Measurements from ENCODE around the gene GRIPAP1. TPM values are rescaled to one million over a fixed set of nuclear protein-coding genes. Genes with fewer than 3 reads are reported as not detected.

GRIPAP1 gene
- total RNA-seq, 3 donors from 2014 or later, result 31.4 to 47.2 (median 34.1) TPM

GRCh38 chrX:48935301-48935670, 66.8 kb downstream of the GRIPAP1 start:
- intact Hi-C loops (cut with DNase I; ENCODE audit: low total_unique reads), result no loop called here
- no peaks in the 10 kb centered on the region for H3K4me1 ChIP-seq
- H3K9me3 ChIP-seq, result no peaks in the 10 kb centered on the region
- TF ChIP-seq POLR2AphosphoS5 (IDR thresholded peaks at IDR 0.05) (no peak), CTCF (IDR thresholded peaks at IDR 0.05) (no peak), POLR2A (IDR thresholded peaks at IDR 0.05) (no peak)
- H3K4me3 ChIP-seq, result no peak overlapping the region
- DNase-seq (ENCODE audit: low spot score in 2 of 2), result no peak
- peaks cover 0 to 41% of the 10 kb centered on the region in 2 donors for H3K27me3 ChIP-seq
- H3K27ac ChIP-seq, result no peak overlapping the region
- no peaks in the 10 kb centered on the region for H3K36me3 ChIP-seq

GRCh38 chrX:48934581-48935300, 67.3 kb downstream of the GRIPAP1 start:
- no peaks in the 10 kb centered on the region for H3K36me3 ChIP-seq
- intact Hi-C loops (cut with DNase I; ENCODE audit: low total_unique reads), result no loop called here
- H3K4me1 ChIP-seq, result no peaks in the 10 kb centered on the region
- H3K27me3 ChIP-seq, result peaks cover 0 to 37% of the 10 kb centered on the region in 2 donors
- no peak for DNase-seq (ENCODE audit: low spot score in 2 of 2)
- H3K9me3 ChIP-seq, result no peaks in the 10 kb centered on the region
- no peak overlapping the region for H3K4me3 ChIP-seq
- TF ChIP-seq CTCF (IDR thresholded peaks at IDR 0.05) (no peak), POLR2A (IDR thresholded peaks at IDR 0.05) (no peak), POLR2AphosphoS5 (IDR thresholded peaks at IDR 0.05) (no peak)
- no peak overlapping the region for H3K27ac ChIP-seq

GRCh38 chrX:48933757-48934156, 68.3 kb downstream of the GRIPAP1 start:
- intact Hi-C loops (cut with DNase I; ENCODE audit: low total_unique reads), result no loop called here
- DNase-seq (ENCODE audit: low spot score in 2 of 2), result no peak
- Histone ChIP-seq H3K36me3 (no peaks in the 10 kb centered on the region), H3K27ac (no peak overlapping the region), H3K4me3 (no peak overlapping the region), H3K9me3 (no peaks in the 10 kb centered on the region), H3K27me3 (peaks cover 0 to 27% of the 10 kb centered on the region in 2 donors), H3K4me1 (no peaks in the 10 kb centered on the region)
- TF ChIP-seq CTCF (IDR thresholded peaks at IDR 0.05) (no peak), POLR2A (IDR thresholded peaks at IDR 0.05) (no peak), POLR2AphosphoS5 (IDR thresholded peaks at IDR 0.05) (no peak)

- Histone ChIP-seq H3K27ac (no peak overlapping the region), H3K4me3 (no peak overlapping the region), H3K9me3 (no peaks in the 10 kb centered on the region), H3K36me3 (no peaks in the 10 kb centered on the region), H3K4me1 (no peaks in the 10 kb centered on the region), H3K27me3 (peaks cover 0 to 19% of the 10 kb centered on the region in 2 donors)
- intact Hi-C loops (cut with DNase I; ENCODE audit: low total_unique reads), result no loop called here
- no peak for TF ChIP-seq CTCF (IDR thresholded peaks at IDR 0.05)
- TF ChIP-seq POLR2A (IDR thresholded peaks at IDR 0.05), result no peak
- no peak for TF ChIP-seq POLR2AphosphoS5 (IDR thresholded peaks at IDR 0.05)
- DNase-seq (ENCODE audit: low spot score in 2 of 2), result no peak
These were observed 74.2 kb downstream of the GRIPAP1 start for GRCh38 chrX:48927736-48928382.

GRCh38 chrX:48927123-48927522, 74.9 kb downstream of the GRIPAP1 start:
- Histone ChIP-seq H3K9me3 (no peaks in the 10 kb centered on the region), H3K27me3 (peaks cover 0 to 26% of the 10 kb centered on the region in 2 donors), H3K27ac (no peak overlapping the region), H3K4me1 (no peaks in the 10 kb centered on the region), H3K4me3 (no peak overlapping the region), H3K36me3 (no peaks in the 10 kb centered on the region)
- no peak for DNase-seq (ENCODE audit: low spot score in 2 of 2)
- TF ChIP-seq CTCF (IDR thresholded peaks at IDR 0.05), result no peak
- no peak for TF ChIP-seq POLR2A (IDR thresholded peaks at IDR 0.05)
- TF ChIP-seq POLR2AphosphoS5 (IDR thresholded peaks at IDR 0.05), result no peak
- intact Hi-C loops (cut with DNase I; ENCODE audit: low total_unique reads), result no loop called here
